Upper lobe of left lung (tissue), 6 donors: Measurements from ENCODE around the gene ACTL10. TPM values are rescaled to one million over a fixed set of nuclear protein-coding genes. Genes with fewer than 3 reads are reported as not detected.

Source experiments
- ATAC-seq, 2 donors: fragments of 200-7000 bp; cut with Tn5 transposase; one replicate each; pipeline ENCODE4 v1.9.1; 2022; ENCODE audit warnings: mild to moderate bottlenecking in 2 of 2, moderate library complexity in 2 of 2; ENCODE audit not compliant: low FRiP score in 2 of 2
- DNase-seq, 2 donors: peaks; one replicate each; pipeline ENCODE4 v3.0.0-alpha.2; 2019 to 2020
- H3K27ac ChIP-seq, 4 donors: fragments of 200-600 bp; sonication (generic); one replicate each; pipeline ENCODE4 v1.5.1; 2016 to 2019
- H3K27me3 ChIP-seq, 4 donors: fragments of 200-600 bp; sonication (generic); one replicate each; pipeline ENCODE4 v1.5.1; 2017 to 2019
- H3K36me3 ChIP-seq, 4 donors: fragments of 200-600 bp; sonication (generic); one replicate each; pipeline ENCODE4 v1.5.1; 2016 to 2019
- H3K4me1 ChIP-seq, 4 donors: fragments of 200-600 bp; sonication (generic); one replicate each; pipeline ENCODE4 v1.5.1; 2018 to 2019
- H3K4me3 ChIP-seq, 4 donors: fragments of 200-600 bp; sonication (generic); one replicate each; pipeline ENCODE4 v1.5.1; 2017 to 2019; ENCODE audit warnings: mild to moderate bottlenecking in 2 of 4, moderate library complexity in 1 of 4
- H3K9me3 ChIP-seq, 4 donors: fragments of 200-600 bp; sonication (generic); one replicate each; pipeline ENCODE4 v1.5.1; 2018 to 2019
- EP300 ChIP-seq, 4 donors: sonication (generic); formaldehyde crosslinking; IDR thresholded peaks; one replicate each; pipeline ENCODE4 v1.5.1; 2017; ENCODE audit warnings: antibody characterized with exemption in 4 of 4, control low read depth in 2 of 4
- POLR2A ChIP-seq, 4 donors: fragments of 450-650 bp; IDR thresholded peaks; one replicate each; pipeline ENCODE4 v1.5.1; 2016 to 2017; ENCODE audit warnings: antibody characterized with exemption in 4 of 4, mild to moderate bottlenecking in 2 of 4
- POLR2AphosphoS5 ChIP-seq, 2 donors: sonication (generic); formaldehyde crosslinking; IDR thresholded peaks; one replicate each; pipeline ENCODE4 v1.5.1; 2017; ENCODE audit warnings: antibody characterized with exemption in 2 of 2
- WGBS, 2 donors: methylation state at CpG; one replicate each; pipeline ENCODE4 v1.1.5; 2017 to 2018; 5-methylcytosine and 5-hydroxymethylcytosine counted together
- total RNA-seq, 6 donors: library from RNA; depleted of rRNA in 4 of 6; stranded (reverse); fragments of >200 nt in 4 of 6; gene quantifications; one replicate each; pipeline versions ENCODE4 v1.1.0 to v1.2.1, GENCODE V29; 2016 to 2021
- TF ChIP-seq, protein P1 (sequence below), 6 experiments: fragments of 450-650 bp in 4 of 6; fragments of 200-600 bp in 2 of 6; sonication (generic) in 2 of 6; IDR thresholded peaks; one replicate each; pipeline ENCODE4 v1.5.1; 2016 to 2019; ENCODE audit warnings: antibody characterized with exemption in 6 of 6
- donor health status: DM: no; HTN: no; CAD: no; lungs with moderate emphysema.
- donor health status: DM: no; HTN: yes; CAD: no; lungs with severe emphysema.

Gene ACTL10
- total RNA-seq, 6 donors from 2014 or later, result 1.7 to 3.8 (median 2.1) TPM; not detected in 1

DNA sequence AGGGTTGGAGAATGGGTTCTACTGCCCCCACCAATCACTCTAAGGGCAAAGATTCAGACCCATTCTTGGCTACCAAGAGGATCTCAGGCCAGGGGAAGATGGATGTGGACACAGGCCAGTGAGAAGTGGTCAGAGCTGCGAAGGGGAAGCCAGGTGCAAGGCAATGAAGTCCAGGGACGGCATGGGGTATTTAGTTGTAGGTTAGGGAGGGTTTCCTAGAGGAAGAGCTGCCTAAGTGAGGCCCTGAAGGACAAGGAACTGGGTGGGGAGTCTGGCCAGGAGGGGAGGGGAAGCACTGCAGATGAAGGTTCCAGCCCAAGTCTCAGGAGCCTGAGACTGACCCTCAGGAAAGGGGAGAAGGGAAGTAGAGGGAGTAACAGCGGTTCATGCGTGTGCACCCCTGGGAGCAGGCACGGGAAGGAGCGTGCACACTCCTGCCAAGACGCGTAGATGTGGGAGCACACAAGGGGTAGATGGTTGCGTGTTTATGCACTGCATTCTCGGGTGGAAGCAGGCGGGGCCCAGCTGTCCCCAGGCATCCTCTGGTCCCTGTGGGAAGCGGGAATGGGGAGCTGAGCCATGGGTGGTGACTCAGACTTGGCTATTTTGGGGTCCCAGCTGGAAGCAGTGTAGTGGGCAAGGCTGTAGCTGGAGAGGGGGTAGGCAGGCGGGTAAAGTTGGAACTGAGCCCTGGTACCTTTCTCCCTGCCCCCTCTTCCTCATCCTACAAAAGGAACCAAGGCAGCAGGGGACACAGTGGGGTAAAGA lies 3.3 kb downstream of the ACTL10 start:
- WGBS, 2 donors, result 86 to 93% methylated on average over 13 of the region's 13 CpGs
- peaks cover 28 to 64% (median 54%) of the 10 kb centered on the region in 4 donors for H3K4me1 ChIP-seq
- DNase-seq (peak in 1 of 2 donors; percentile 59), ATAC-seq (no peak)
- H3K9me3 ChIP-seq, result no peaks in the 10 kb centered on the region
- no peaks in the 10 kb centered on the region for H3K36me3 ChIP-seq
- H3K4me3 ChIP-seq, result no peak overlapping the region
- no peaks in the 10 kb centered on the region for H3K27me3 ChIP-seq
- TF ChIP-seq, protein P1, sequence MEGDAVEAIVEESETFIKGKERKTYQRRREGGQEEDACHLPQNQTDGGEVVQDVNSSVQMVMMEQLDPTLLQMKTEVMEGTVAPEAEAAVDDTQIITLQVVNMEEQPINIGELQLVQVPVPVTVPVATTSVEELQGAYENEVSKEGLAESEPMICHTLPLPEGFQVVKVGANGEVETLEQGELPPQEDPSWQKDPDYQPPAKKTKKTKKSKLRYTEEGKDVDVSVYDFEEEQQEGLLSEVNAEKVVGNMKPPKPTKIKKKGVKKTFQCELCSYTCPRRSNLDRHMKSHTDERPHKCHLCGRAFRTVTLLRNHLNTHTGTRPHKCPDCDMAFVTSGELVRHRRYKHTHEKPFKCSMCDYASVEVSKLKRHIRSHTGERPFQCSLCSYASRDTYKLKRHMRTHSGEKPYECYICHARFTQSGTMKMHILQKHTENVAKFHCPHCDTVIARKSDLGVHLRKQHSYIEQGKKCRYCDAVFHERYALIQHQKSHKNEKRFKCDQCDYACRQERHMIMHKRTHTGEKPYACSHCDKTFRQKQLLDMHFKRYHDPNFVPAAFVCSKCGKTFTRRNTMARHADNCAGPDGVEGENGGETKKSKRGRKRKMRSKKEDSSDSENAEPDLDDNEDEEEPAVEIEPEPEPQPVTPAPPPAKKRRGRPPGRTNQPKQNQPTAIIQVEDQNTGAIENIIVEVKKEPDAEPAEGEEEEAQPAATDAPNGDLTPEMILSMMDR (IDR thresholded peaks at IDR 0.05), result no peak
- TF ChIP-seq POLR2A (IDR thresholded peaks at IDR 0.05), result no peak
- TF ChIP-seq POLR2AphosphoS5 (IDR thresholded peaks at IDR 0.05), result no peak
- no peak for TF ChIP-seq EP300 (IDR thresholded peaks at IDR 0.05)
- H3K27ac ChIP-seq, result no peak overlapping the region

DNA sequence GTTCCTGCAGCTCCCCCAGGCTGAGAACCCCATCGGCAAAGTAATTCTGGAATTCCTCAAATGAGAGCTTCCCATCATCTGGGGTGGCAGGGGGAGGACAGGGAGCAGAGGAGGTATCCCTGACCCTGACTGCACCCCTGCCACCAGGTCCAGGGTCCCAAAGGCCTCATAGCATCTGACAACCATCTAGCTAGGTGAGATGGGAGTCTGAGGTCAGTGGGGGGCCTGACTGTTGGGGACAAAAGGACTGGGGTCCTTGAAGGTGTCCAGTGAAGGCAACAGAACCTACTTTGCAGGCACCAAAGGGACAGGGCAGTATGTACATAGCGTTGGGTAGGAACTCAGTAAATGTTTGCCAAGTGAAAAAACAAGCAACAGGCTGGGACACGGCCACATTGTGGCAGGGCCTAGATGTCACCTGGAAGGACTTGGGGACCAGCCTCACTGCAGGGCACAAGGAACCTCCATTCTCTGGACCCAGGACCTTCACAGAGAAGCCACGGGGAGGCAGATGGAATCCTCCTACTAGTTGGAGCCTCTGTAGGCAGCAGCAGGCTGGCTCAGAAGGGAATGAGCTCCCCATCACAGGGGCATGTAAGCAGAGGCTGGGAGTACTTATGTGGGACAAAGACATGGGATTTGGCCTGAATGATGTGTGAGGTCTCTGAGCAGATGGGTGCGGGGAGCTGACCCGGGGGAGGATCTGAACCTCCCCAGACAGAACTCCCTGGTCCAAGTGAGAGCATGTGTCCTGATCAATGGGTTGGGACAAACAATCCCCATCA lies 4.2 kb downstream of the ACTL10 start:
- no peaks in the 10 kb centered on the region for H3K27me3 ChIP-seq
- H3K9me3 ChIP-seq, result no peaks in the 10 kb centered on the region
- WGBS, 2 donors, result 80 to 94% methylated on average over 6 of the region's 6 CpGs
- H3K27ac ChIP-seq, result no peak overlapping the region
- H3K4me3 ChIP-seq, result no peak overlapping the region
- peaks cover 34 to 66% (median 60%) of the 10 kb centered on the region in 4 donors for H3K4me1 ChIP-seq
- DNase-seq (no peak), ATAC-seq (no peak)
- TF ChIP-seq POLR2AphosphoS5 (IDR thresholded peaks at IDR 0.05) (no peak), EP300 (IDR thresholded peaks at IDR 0.05) (no peak), POLR2A (IDR thresholded peaks at IDR 0.05) (no peak)
- TF ChIP-seq, protein P1 (IDR thresholded peaks at IDR 0.05), result no peak
- no peaks in the 10 kb centered on the region for H3K36me3 ChIP-seq

DNA sequence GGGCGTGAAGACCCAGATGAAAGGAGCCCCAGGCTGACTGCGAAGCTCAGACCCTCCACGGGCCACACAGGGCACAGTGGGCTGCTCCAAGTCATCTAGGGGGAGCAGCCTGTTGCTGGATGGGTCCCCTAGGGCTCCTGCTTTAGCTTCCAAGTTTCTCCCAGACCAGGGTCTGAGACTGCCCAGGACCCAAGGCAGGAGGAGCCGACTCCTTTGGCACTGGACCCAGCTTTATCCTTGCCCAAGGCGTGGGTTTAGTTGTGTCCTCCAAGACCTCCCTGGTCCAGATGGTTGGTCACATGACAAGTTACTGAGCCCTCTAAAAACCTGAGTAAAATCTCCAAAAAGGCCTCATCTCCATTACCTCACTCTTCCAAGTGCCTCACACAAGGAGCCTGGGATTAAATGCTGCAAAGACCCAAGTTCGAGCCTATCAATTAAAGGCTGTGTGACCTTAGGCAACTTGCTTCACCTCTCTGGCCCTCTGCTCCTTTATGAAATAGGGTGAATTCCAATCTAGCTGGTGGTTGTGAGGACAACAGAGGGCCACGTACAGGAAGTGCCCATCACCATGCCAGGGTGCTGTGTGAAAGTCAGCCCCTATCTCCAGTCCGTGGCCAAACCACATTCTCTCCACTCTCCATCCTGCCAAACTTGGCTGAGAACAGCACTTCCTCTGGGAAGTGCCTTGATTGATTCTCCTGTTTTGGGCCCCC lies 5.0 kb downstream of the ACTL10 start:
- ATAC-seq (no peak), DNase-seq (no peak)
- TF ChIP-seq POLR2A (IDR thresholded peaks at IDR 0.05), result no peak
- TF ChIP-seq POLR2AphosphoS5 (IDR thresholded peaks at IDR 0.05), result no peak
- TF ChIP-seq, protein P1 (IDR thresholded peaks at IDR 0.05), result no peak
- 78% methylated on average over 7 to 8 of the region's 8 CpGs for WGBS, 2 donors
- H3K27me3 ChIP-seq, result no peaks in the 10 kb centered on the region
- H3K27ac ChIP-seq, result peak overlapping the region in 1 of 4 donors; percentile 91
- H3K4me1 ChIP-seq, result peaks cover 29 to 63% (median 58%) of the 10 kb centered on the region in 4 donors
- no peaks in the 10 kb centered on the region for H3K36me3 ChIP-seq
- no peaks in the 10 kb centered on the region for H3K9me3 ChIP-seq
- H3K4me3 ChIP-seq, result peak overlapping the region in 2 of 4 donors; percentile 83 to 87

DNA sequence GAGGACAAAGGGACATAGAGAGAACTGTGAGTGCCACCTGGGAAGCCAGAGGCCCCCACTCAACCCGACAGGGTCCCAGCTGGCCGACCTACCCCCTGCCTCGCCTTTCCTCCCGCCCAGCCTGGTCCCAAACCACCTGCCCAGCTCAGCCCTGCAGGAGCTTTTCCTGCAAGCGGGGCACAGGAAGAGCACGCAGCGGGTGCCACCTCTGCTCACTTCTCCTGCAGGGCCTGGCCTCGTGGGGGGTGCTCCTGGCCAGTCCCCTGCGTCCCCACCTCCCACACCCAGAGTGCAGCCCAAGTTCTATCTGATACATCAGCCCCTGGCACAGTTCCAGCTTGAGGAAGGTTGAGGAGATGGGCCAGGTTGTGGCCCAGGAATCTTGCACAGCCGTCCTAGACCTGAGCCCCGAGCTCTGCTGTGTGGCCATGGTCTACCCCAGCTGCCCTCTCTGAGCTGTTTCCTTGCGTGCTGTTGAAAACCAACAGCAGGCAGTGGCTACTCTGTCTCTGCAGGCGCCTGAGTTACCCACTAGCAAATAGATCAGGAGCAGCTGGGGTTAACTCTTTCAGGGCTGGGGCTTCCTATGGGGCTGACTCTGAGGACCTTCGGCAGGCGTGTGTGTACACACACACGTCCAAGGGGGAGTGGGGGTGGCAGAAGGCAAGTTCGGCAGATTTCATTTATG lies 5.8 kb downstream of the ACTL10 start:
- Histone ChIP-seq H3K36me3 (no peaks in the 10 kb centered on the region), H3K9me3 (no peaks in the 10 kb centered on the region), H3K4me3 (peak overlapping the region in 3 of 4 donors; percentile 63 to 87 (median 83)), H3K27ac (peak overlapping the region in 3 of 4 donors; percentile 79 to 91 (median 86)), H3K4me1 (peaks cover 28 to 55% (median 51%) of the 10 kb centered on the region in 4 donors), H3K27me3 (no peaks in the 10 kb centered on the region)
- TF ChIP-seq POLR2A (IDR thresholded peaks at IDR 0.05) (no peak), POLR2AphosphoS5 (IDR thresholded peaks at IDR 0.05) (no peak), EP300 (IDR thresholded peaks at IDR 0.05) (no peak)
- TF ChIP-seq, protein P1 (IDR thresholded peaks at IDR 0.05), result no peak
- WGBS, 2 donors, result 54 to 66% methylated on average over 4 to 16 of the region's 17 CpGs
- ATAC-seq (no peak), DNase-seq (peak in 1 of 2 donors; percentile 50)
